A673 (cell line): ENCODE data around the gene NPSR1. TPM values are rescaled to one million over a fixed set of nuclear protein-coding genes. Genes with fewer than 3 reads are reported as not detected.

Source experiments
- BruUV-seq: library from RNA; stranded (reverse); fragments of 400-500 nt; replicated peaks from 2 replicates; lab custom pipeline; 2021; lab: Mats Ljungman, UMichigan
- CTCF ChIA-PET: fragments of 300-600 bp; sonication (Branson Sonifier 250); formaldehyde crosslinking; loops from one replicate; lab custom pipeline; 2022; ENCODE audit warnings: antibody characterized with exemption; lab: Charles Lee
- POLR2A ChIA-PET: fragments of 300-600 bp; sonication (Branson Sonifier 250); formaldehyde crosslinking; loops from one replicate; lab custom pipeline; 2022; ENCODE audit warnings: antibody characterized with exemption; ENCODE audit not compliant: low non-redundant PET; lab: Charles Lee
- DNase-seq: peaks from one replicate; pipeline ENCODE4 v3.0.0-alpha.2; 2015; ENCODE audit warnings: low spot score
- H3K27ac ChIP-seq: fragments of 200-600 bp; sonication (generic); 2 replicates; pipeline ENCODE4 v1.5.1; 2016; ENCODE audit warnings: mixed run types, low read depth, mild to moderate bottlenecking, mixed read lengths, antibody characterized with exemption, low read length; ENCODE audit not compliant: poor library complexity, severe bottlenecking
- H3K27me3 ChIP-seq: fragments of 200-600 bp; sonication (generic); replicated peaks from 2 replicates; pipeline ENCODE4 v1.6.1; 2017; ENCODE audit warnings: mixed run types, low read depth, mild to moderate bottlenecking, mixed read lengths, antibody characterized with exemption, low read length; ENCODE audit not compliant: insufficient read depth, poor library complexity
- H3K36me3 ChIP-seq: fragments of 200-600 bp; sonication (generic); 2 replicates; pipeline ENCODE4 v1.6.1; 2016; ENCODE audit warnings: mixed run types, mild to moderate bottlenecking, mixed read lengths, antibody characterized with exemption, low read length; ENCODE audit not compliant: insufficient read depth, poor library complexity, severe bottlenecking
- H3K4me1 ChIP-seq: fragments of 200-600 bp; sonication (generic); 2 replicates; pipeline ENCODE4 v1.6.1; 2017; ENCODE audit warnings: mixed run types, mild to moderate bottlenecking, mixed read lengths, antibody characterized with exemption, low read length; ENCODE audit not compliant: insufficient read depth, poor library complexity, severe bottlenecking
- H3K4me3 ChIP-seq: fragments of 200-600 bp; sonication (generic); 2 replicates; pipeline ENCODE4 v1.5.1; 2016; ENCODE audit warnings: low read depth, mixed run types, mild to moderate bottlenecking, mixed read lengths, low read length; ENCODE audit not compliant: poor library complexity, severe bottlenecking
- H3K9me3 ChIP-seq: fragments of 200-600 bp; sonication (generic); 2 replicates; pipeline ENCODE4 v1.6.1; 2016; ENCODE audit warnings: mixed run types, low read depth, mild to moderate bottlenecking, mixed read lengths, antibody characterized with exemption, low read length; ENCODE audit not compliant: poor library complexity, severe bottlenecking
- EZH2 ChIP-seq: fragments of 200-600 bp; sonication (generic); IDR thresholded peaks from 2 replicates; pipeline ENCODE4 v1.6.1; 2017; ENCODE audit warnings: borderline replicate concordance, low read depth, mild to moderate bottlenecking, mixed read lengths, antibody characterized with exemption, low read length; ENCODE audit not compliant: poor library complexity, severe bottlenecking
- intact Hi-C: fragments of 100-400 bp; cut with micrococcal nuclease; formaldehyde crosslinking; loops from one replicate; pipeline ENCODE4 v1.10.0; 2022; ENCODE audit not compliant: unreplicated experiment
- total RNA-seq: library from RNA; stranded (reverse); gene quantifications from 2 replicates; pipeline ENCODE4 v1.2.3, GENCODE V29; 2021
- TF ChIP-seq, protein P1 (sequence below): fragments of 300-800, 200-600 bp; sonication (generic); conservative IDR thresholded peaks from 2 replicates; pipeline ENCODE4 v1.5.1; 2017; ENCODE audit warnings: low read depth, mild to moderate bottlenecking, antibody characterized with exemption, low read length, moderate library complexity, mixed read lengths

Gene NPSR1
- total RNA-seq, 1 experiment from 2014 or later: not detected

GRCh38 chr7:34758111-34758601, 100.1 kb downstream of the NPSR1 start:
- TF ChIP-seq, protein P1, sequence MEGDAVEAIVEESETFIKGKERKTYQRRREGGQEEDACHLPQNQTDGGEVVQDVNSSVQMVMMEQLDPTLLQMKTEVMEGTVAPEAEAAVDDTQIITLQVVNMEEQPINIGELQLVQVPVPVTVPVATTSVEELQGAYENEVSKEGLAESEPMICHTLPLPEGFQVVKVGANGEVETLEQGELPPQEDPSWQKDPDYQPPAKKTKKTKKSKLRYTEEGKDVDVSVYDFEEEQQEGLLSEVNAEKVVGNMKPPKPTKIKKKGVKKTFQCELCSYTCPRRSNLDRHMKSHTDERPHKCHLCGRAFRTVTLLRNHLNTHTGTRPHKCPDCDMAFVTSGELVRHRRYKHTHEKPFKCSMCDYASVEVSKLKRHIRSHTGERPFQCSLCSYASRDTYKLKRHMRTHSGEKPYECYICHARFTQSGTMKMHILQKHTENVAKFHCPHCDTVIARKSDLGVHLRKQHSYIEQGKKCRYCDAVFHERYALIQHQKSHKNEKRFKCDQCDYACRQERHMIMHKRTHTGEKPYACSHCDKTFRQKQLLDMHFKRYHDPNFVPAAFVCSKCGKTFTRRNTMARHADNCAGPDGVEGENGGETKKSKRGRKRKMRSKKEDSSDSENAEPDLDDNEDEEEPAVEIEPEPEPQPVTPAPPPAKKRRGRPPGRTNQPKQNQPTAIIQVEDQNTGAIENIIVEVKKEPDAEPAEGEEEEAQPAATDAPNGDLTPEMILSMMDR: no peak
- TF ChIP-seq EZH2: no peak
- BruUV-seq: no TSS peak
- peaks cover 2% of the 10 kb centered on the region for H3K4me1 ChIP-seq
- no peaks in the 10 kb centered on the region for H3K36me3 ChIP-seq
- no peak for DNase-seq
- H3K4me3 ChIP-seq: no peak overlapping the region
- no peaks in the 10 kb centered on the region for H3K27me3 ChIP-seq
- H3K27ac ChIP-seq: no peak overlapping the region
- POLR2A ChIA-PET: no interaction called here
- H3K9me3 ChIP-seq: no peaks in the 10 kb centered on the region
- intact Hi-C loops: no loop called here
- CTCF ChIA-PET: no interaction called here

DNA sequence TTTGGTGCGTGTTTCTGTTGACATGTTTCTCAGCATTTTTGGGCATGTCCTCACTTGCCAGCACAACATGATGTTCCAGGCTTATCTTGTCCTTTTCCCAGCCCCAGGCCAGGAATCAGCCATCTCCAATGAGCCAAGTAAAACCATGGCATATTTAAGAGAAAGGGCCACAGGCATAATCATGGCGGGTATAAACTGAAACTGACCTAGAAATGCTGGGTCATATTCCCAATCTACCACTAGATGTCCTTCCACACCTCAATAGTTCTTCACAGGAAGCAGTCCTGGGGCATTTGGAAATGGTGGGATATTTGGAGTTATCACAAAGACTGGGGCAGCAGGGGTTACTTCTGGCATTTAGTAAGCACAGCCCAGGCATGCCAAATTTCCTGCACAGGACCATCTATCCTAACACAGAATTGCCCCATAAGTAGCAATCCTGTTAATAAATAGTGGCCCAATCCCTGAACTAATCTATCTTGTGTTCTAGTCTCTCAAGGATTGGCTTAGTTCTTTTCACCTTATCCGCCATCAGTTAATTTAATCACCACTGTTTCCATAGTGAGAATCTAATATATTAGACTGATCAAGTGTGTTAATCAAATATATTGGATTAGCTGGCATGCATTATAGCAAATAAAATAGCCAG, 101.6 kb downstream of the NPSR1 start:
- intact Hi-C loops: no loop called here
- BruUV-seq: no TSS peak
- POLR2A ChIA-PET: no interaction called here
- CTCF ChIA-PET: no interaction called here
- peaks cover 2% of the 10 kb centered on the region for H3K4me1 ChIP-seq
- H3K9me3 ChIP-seq: no peaks in the 10 kb centered on the region
- no peak for TF ChIP-seq EZH2
- TF ChIP-seq, protein P1: peak; percentile 66
- no peaks in the 10 kb centered on the region for H3K36me3 ChIP-seq
- DNase-seq: peak; percentile 59
- H3K4me3 ChIP-seq: no peak overlapping the region
- no peak overlapping the region for H3K27ac ChIP-seq
- H3K27me3 ChIP-seq: no peaks in the 10 kb centered on the region

DNA sequence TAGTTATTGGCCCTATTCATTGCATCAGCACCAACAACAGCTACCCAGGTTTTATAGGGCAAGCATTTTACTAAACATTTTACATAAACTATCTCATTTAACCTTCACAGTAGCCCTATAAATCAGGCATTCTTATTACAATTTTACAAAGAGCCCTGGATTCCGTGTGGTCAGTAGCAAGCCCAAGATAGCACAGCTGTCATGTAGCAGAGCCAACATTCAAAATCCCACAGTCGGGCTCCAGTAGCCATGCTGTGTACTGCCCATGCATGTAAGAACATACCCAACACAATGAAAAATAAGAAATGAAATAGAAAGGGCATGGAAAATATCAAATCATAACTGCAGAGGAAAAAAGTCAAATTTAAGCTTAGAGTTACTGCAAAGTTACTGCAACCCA, 102.3 kb downstream of the NPSR1 start:
- H3K36me3 ChIP-seq: no peaks in the 10 kb centered on the region
- POLR2A ChIA-PET: no interaction called here
- no peak overlapping the region for H3K27ac ChIP-seq
- H3K9me3 ChIP-seq: no peaks in the 10 kb centered on the region
- no TSS peak for BruUV-seq
- no peak for DNase-seq
- CTCF ChIA-PET: no interaction called here
- no peaks in the 10 kb centered on the region for H3K27me3 ChIP-seq
- H3K4me1 ChIP-seq: peaks cover 2% of the 10 kb centered on the region
- intact Hi-C loops: no loop called here
- H3K4me3 ChIP-seq: no peak overlapping the region
- TF ChIP-seq, protein P1: no peak
- TF ChIP-seq EZH2: no peak
